ENCODE results near the gene STPG3.

GRCh38 chr9:137247135-137247915, 3.8 kb upstream of the STPG3 start:
- TF ChIP-seq CTCF (IDR thresholded peaks at IDR 0.05) (no peak), EP300 (IDR thresholded peaks at IDR 0.05) (no peak), POLR2A (IDR thresholded peaks at IDR 0.05) (no peak)

All from stomach (tissue), 4 donors.